ENCODE data around the gene ADRB2. TPM values are rescaled to one million over a fixed set of nuclear protein-coding genes. Genes with fewer than 3 reads are reported as not detected.
A peak's percentile ranks its signal among the peaks of the same experiment; 100 is the strongest.

ADRB2 gene
- total and polyA plus RNA-seq, 10 of the 15 experiments (the other 5 are each of a cell fraction or from before 2014, with no cell fraction given): 0.03 to 0.34 (median 0.18) TPM; not detected in 1

- TF ChIP-seq NR2C2 (IDR thresholded peaks at IDR 0.05; ENCODE audit: borderline replicate concordance, control insufficient read depth, insufficient read length, low read depth): no peak
- TF ChIP-seq EGR1 (IDR thresholded peaks at IDR 0.05; ENCODE audit: borderline replicate concordance in 1 of 2, low read depth in 2 of 2, low read length in 2 of 2): no peak
- peak; percentile 84 to 91 for TF ChIP-seq IKZF2 (IDR thresholded peaks at IDR 0.05)
- TF ChIP-seq IRF5 (IDR thresholded peaks at IDR 0.05; ENCODE audit: borderline replicate concordance): no peak
- TF ChIP-seq ZNF274 (IDR thresholded peaks at IDR 0.05; ENCODE audit: insufficient read depth, insufficient read length): no peak
- TF ChIP-seq ELK1 (IDR thresholded peaks at IDR 0.05; ENCODE audit: low read depth, low read length): no peak
- TF ChIP-seq HCFC1 (IDR thresholded peaks at IDR 0.05; ENCODE audit: low read length): no peak
- no peak for TF ChIP-seq ZNF687 (IDR thresholded peaks at IDR 0.05)
- no peak for TF ChIP-seq SIN3A (IDR thresholded peaks at IDR 0.05; ENCODE audit: low read depth, low read length)
- peak in 1 of 2 experiments; percentile 86; a peak in 2 of 4 replicates for TF ChIP-seq ETV6 (conservative IDR thresholded peaks at IDR 0.05 in 1 of 2, IDR thresholded peaks at IDR 0.05 in 1 of 2; ENCODE audit: borderline replicate concordance in 1 of 2, low read depth in 1 of 2)
- peak; percentile 64 for TF ChIP-seq IKZF1 (conservative IDR thresholded peaks at IDR 0.05)
- TF ChIP-seq RUNX3 (IDR thresholded peaks at IDR 0.05; ENCODE audit: low read length): peak; percentile 97
- peak; percentile 77 for TF ChIP-seq RELB (IDR thresholded peaks at IDR 0.05; ENCODE audit: low read depth)
- no peak for TF ChIP-seq MEF2B (IDR thresholded peaks at IDR 0.05; ENCODE audit: partially characterized antibody, poor library complexity, severe bottlenecking)
- TF ChIP-seq RFX5 (IDR thresholded peaks at IDR 0.05; ENCODE audit: low read depth, low read length): no peak
- peak; percentile 92 for TF ChIP-seq BCL11A (IDR thresholded peaks at IDR 0.05; ENCODE audit: low read depth, low read length)
- TF ChIP-seq NKRF (conservative IDR thresholded peaks at IDR 0.05): no peak
- TF ChIP-seq CREM (IDR thresholded peaks at IDR 0.05; ENCODE audit: low read depth): peak; percentile 79
- TF ChIP-seq MYB (IDR thresholded peaks at IDR 0.05; ENCODE audit: borderline replicate concordance, low read depth, low read length): no peak
- peak; percentile 97 for TF ChIP-seq NFIC (IDR thresholded peaks at IDR 0.05; ENCODE audit: low read depth, low read length)
- TF ChIP-seq RAD51 (IDR thresholded peaks at IDR 0.05): peak; percentile 10; the same call in 1 of the 2 replicates
Measured at GRCh38 chr5:148791334-148791667, 35.1 kb upstream of the ADRB2 start (continued).

Measured in GM12878 (cell line).